ENCODE data around the gene S1PR4. TPM values are rescaled to one million over a fixed set of nuclear protein-coding genes. Genes with fewer than 3 reads are reported as not detected.
A peak's percentile ranks its signal among the peaks of the same experiment; 100 is the strongest.

The S1PR4 gene
- total and polyA plus RNA-seq, 2 donors (not counting 1 experiment from before 2014, with no cell fraction given): 84.2 to 129 TPM

- Histone ChIP-seq H3K79me2 (ENCODE audit: control insufficient read depth, insufficient read depth, low read length) (no peaks in the 10 kb centered on the region), H3K36me3 (replicated peaks in 1 of 2; ENCODE audit: control extremely low read depth in 1 of 2, control insufficient read depth in 1 of 2, extremely low read depth in 1 of 2, insufficient read depth in 2 of 2, low read length in 1 of 2) (no peaks in the 10 kb centered on the region), H3K27ac (ENCODE audit: low read length in 2 of 2) (no peak overlapping the region), H3K4me2 (replicated peaks; ENCODE audit: low read depth, low read length, poor library complexity, severe bottlenecking) (no peak overlapping the region), H3K9me3 (ENCODE audit: control extremely low read depth in 1 of 3, control insufficient read depth in 2 of 3, insufficient read depth in 1 of 3, low read length in 2 of 3) (peaks cover 0 to 4% (median 0%) of the 10 kb centered on the region in 3 donors), H3K4me3 (ENCODE audit: control extremely low read depth in 1 of 5, extremely low read depth in 1 of 5, insufficient read depth in 1 of 5, low read depth in 2 of 5, low read length in 4 of 5) (no peak overlapping the region), H3K27me3 (replicated peaks in 1 of 4; ENCODE audit: control extremely low read depth in 1 of 4, control insufficient read depth in 3 of 4, insufficient read depth in 4 of 4, low read length in 3 of 4) (peaks cover 0 to 39% (median 12%) of the 10 kb centered on the region in 4 experiments), H4K20me1 (ENCODE audit: control insufficient read depth, insufficient read depth, low read length, poor library complexity, severe bottlenecking) (no peaks in the 10 kb centered on the region), H2AFZ (ENCODE audit: insufficient read depth, low read depth, low read length, poor library complexity, severe bottlenecking) (no peak overlapping the region), H3K9ac (ENCODE audit: low read length) (no peak overlapping the region), H3K4me1 (ENCODE audit: control insufficient read depth in 2 of 2, insufficient read depth in 2 of 2, low read length in 2 of 2) (peaks cover 0 to 5% of the 10 kb centered on the region in 2 donors)
- intact Hi-C loops (cut with micrococcal nuclease): no loop called here
- Mint-ChIP-seq H3K9me3 (ENCODE audit: insufficient read depth) (no peaks in the 10 kb centered on the region), H3K4me3 (no peak overlapping the region), H3K27ac (no peak overlapping the region), H3K27me3 (peaks cover 16% of the 10 kb centered on the region), H3K4me1 (peaks cover 4% of the 10 kb centered on the region)
- CTCF ChIA-PET: interaction anchor here (0.6 to 1.3 kb wide), 2 partner anchors 11 to 80 kb away, joined by 3 to 4 read pairs; no protein-coding TSS in a partner anchor
- POLR2A ChIA-PET: interaction anchor here (0.5 kb wide), 1 partner anchor 373 kb away, joined by 3 read pairs; no protein-coding TSS in a partner anchor
- peak; percentile 9 for DNase-seq
- ATAC-seq (ENCODE audit: low read depth): no peak
- no peak for TF ChIP-seq CTCF (IDR thresholded peaks at IDR 0.05)
- TF ChIP-seq EZH2 (IDR thresholded peaks at IDR 0.05; ENCODE audit: borderline replicate concordance, insufficient read depth, low read depth, low read length, poor library complexity, severe bottlenecking): no peak
- WGBS (ENCODE audit: insufficient coverage): 92% methylated on average over 5 of the region's 5 CpGs
Measured at GRCh38 chr19:3222709-3223108, 44.1 kb downstream of the S1PR4 start.

GRCh38 chr19:3224346-3225168 lies 46.0 kb downstream of the S1PR4 start, which contains the start of gene CELF5:
Gene CELF5 (plus strand): TSS chr19:3224661. CDS start chr19:3224740, 79 bp downstream.
- WGBS (ENCODE audit: insufficient coverage): under 1% methylated on average over 88 of the region's 94 CpGs
- ChIA-PET POLR2A (no interaction called here), CTCF (interaction anchor here (0.7 to 1.4 kb wide), 2 partner anchors 26 to 28 kb away, joined by 3 to 4 read pairs; no protein-coding TSS in a partner anchor)
- Histone ChIP-seq H3K4me3 (ENCODE audit: control extremely low read depth in 1 of 5, extremely low read depth in 1 of 5, insufficient read depth in 1 of 5, low read depth in 2 of 5, low read length in 4 of 5) (peak within 1 kb of the TSS in 1 of 5 experiments; percentile 31), H2AFZ (ENCODE audit: insufficient read depth, low read depth, low read length, poor library complexity, severe bottlenecking) (no peak within 1 kb of the TSS), H3K36me3 (replicated peaks in 1 of 2; ENCODE audit: control extremely low read depth in 1 of 2, control insufficient read depth in 1 of 2, extremely low read depth in 1 of 2, insufficient read depth in 2 of 2, low read length in 1 of 2) (no peaks in the 10 kb centered on the region), H3K4me1 (ENCODE audit: control insufficient read depth in 2 of 2, insufficient read depth in 2 of 2, low read length in 2 of 2) (peaks cover 0 to 5% of the 10 kb centered on the region in 2 donors), H3K79me2 (ENCODE audit: control insufficient read depth, insufficient read depth, low read length) (no peaks in the 10 kb centered on the region), H3K9ac (ENCODE audit: low read length) (no peak within 1 kb of the TSS), H3K27me3 (replicated peaks in 1 of 4; ENCODE audit: control extremely low read depth in 1 of 4, control insufficient read depth in 3 of 4, insufficient read depth in 4 of 4, low read length in 3 of 4) (peaks cover 0 to 56% (median 17%) of the 10 kb centered on the region in 4 experiments), H3K27ac (ENCODE audit: low read length in 2 of 2) (no peak within 1 kb of the TSS), H4K20me1 (ENCODE audit: control insufficient read depth, insufficient read depth, low read length, poor library complexity, severe bottlenecking) (no peaks in the 10 kb centered on the region), H3K9me3 (ENCODE audit: control extremely low read depth in 1 of 3, control insufficient read depth in 2 of 3, insufficient read depth in 1 of 3, low read length in 2 of 3) (peaks cover 0 to 4% (median 0%) of the 10 kb centered on the region in 3 donors), H3K4me2 (replicated peaks; ENCODE audit: low read depth, low read length, poor library complexity, severe bottlenecking) (peak within 1 kb of the TSS; percentile 70)
- H3K4me3 Mint-ChIP-seq: peak within 1 kb of the TSS; percentile 52
- no peaks in the 10 kb centered on the region for H3K9me3 Mint-ChIP-seq (ENCODE audit: insufficient read depth)
- ATAC-seq (ENCODE audit: low read depth): peak; percentile 74
- TF ChIP-seq EZH2 (IDR thresholded peaks at IDR 0.05; ENCODE audit: borderline replicate concordance, insufficient read depth, low read depth, low read length, poor library complexity, severe bottlenecking) (no peak), CTCF (IDR thresholded peaks at IDR 0.05) (peak; percentile 73)
- H3K4me1 Mint-ChIP-seq: peaks cover 7% of the 10 kb centered on the region
- intact Hi-C loops (cut with micrococcal nuclease): no loop called here
- H3K27me3 Mint-ChIP-seq: peaks cover 20% of the 10 kb centered on the region
- H3K27ac Mint-ChIP-seq: no peak within 1 kb of the TSS
- DNase-seq: peak; percentile 69

All from B cell (primary cell).